Stimulated activated CD8-positive, alpha-beta memory T cell treated with anti-CD3 and anti-CD28 coated beads, Interleukin-15, amount 100 ng/mL, for 1 hour (primary cell): ENCODE measurements around the gene CCDC18.

Experiments
- DNase-seq: peaks from one replicate; pipeline ENCODE4 v3.0.0-alpha.2; 2020; ENCODE audit warnings: low read depth

The CCDC18 gene

GRCh38 chr1:93317207-93317606 lies 136.7 kb downstream of the CCDC18 start:
- no peak for DNase-seq

GRCh38 chr1:93317943-93318342 lies 137.4 kb downstream of the CCDC18 start:
- DNase-seq, result no peak

- DNase-seq, result no peak
Measured at GRCh38 chr1:93321720-93322119, 141.2 kb downstream of the CCDC18 start.

GRCh38 chr1:93322349-93322748 lies 141.8 kb downstream of the CCDC18 start:
- DNase-seq, result no peak

GRCh38 chr1:93323185-93323820 lies 142.8 kb downstream of the CCDC18 start:
- DNase-seq, result no peak

GRCh38 chr1:93324486-93325464 lies 144.3 kb downstream of the CCDC18 start:
- no peak for DNase-seq
